ENCODE results near the gene SCNN1A.
"Not testable (repeated sequence)": the region's sequence is repeated elsewhere in the genome, so short reads cannot be mapped to it uniquely, and the experiment has no call there.

SCNN1A gene

GRCh38 chr12:6347367-6348338 is 27.7 kb downstream of the SCNN1A start:
- DNase-seq (ENCODE audit: low read depth in 2 of 2): no peak

GRCh38 chr12:6346942-6347341 is 28.4 kb downstream of the SCNN1A start:
- DNase-seq (ENCODE audit: low read depth in 2 of 2): no peak

- DNase-seq (ENCODE audit: low read depth in 2 of 2): no peak
These were observed 29.0 kb downstream of the SCNN1A start for GRCh38 chr12:6346235-6346832.

- no peak for DNase-seq (ENCODE audit: low read depth in 2 of 2)
These were observed 29.9 kb downstream of the SCNN1A start for GRCh38 chr12:6345319-6346091.

GRCh38 chr12:6344101-6344660 is 31.2 kb downstream of the SCNN1A start:
- DNase-seq (ENCODE audit: low read depth in 2 of 2): not testable (repeated sequence)

- no peak for DNase-seq (ENCODE audit: low read depth in 2 of 2)
These were observed 31.8 kb downstream of the SCNN1A start for GRCh38 chr12:6343518-6343917.

- no peak for DNase-seq (ENCODE audit: low read depth in 2 of 2)
These were observed 33.0 kb downstream of the SCNN1A start for GRCh38 chr12:6342140-6342889.

- no peak for DNase-seq (ENCODE audit: low read depth in 2 of 2)
These were observed 33.8 kb downstream of the SCNN1A start, which contains the start of gene TNFRSF1A for GRCh38 chr12:6341417-6342139. Gene TNFRSF1A, minus strand, starts transcription at chr12:6342076. Its CDS starts 262 bp downstream, at chr12:6341814.

- no peak for DNase-seq (ENCODE audit: low read depth in 2 of 2)
These were observed 34.5 kb downstream of the SCNN1A start for GRCh38 chr12:6340745-6341416.

- no peak for DNase-seq (ENCODE audit: low read depth in 2 of 2)
These were observed 35.2 kb downstream of the SCNN1A start for GRCh38 chr12:6340032-6340638.

GRCh38 chr12:6338955-6339354 is 36.4 kb downstream of the SCNN1A start:
- DNase-seq (ENCODE audit: low read depth in 2 of 2): no peak

GRCh38 chr12:6338536-6338935 is 36.8 kb downstream of the SCNN1A start:
- DNase-seq (ENCODE audit: low read depth in 2 of 2): not testable (repeated sequence)

- DNase-seq (ENCODE audit: low read depth in 2 of 2): no peak
These were observed 37.4 kb downstream of the SCNN1A start for GRCh38 chr12:6337958-6338433.

GRCh38 chr12:6336889-6337853 is 38.2 kb downstream of the SCNN1A start:
- DNase-seq (ENCODE audit: low read depth in 2 of 2): peak in 1 of 2 donors; percentile 48

- DNase-seq (ENCODE audit: low read depth in 2 of 2): no peak
These were observed 39.1 kb downstream of the SCNN1A start for GRCh38 chr12:6336079-6336888.

GRCh38 chr12:6335451-6336078 is 39.8 kb downstream of the SCNN1A start:
- peak; percentile 73 to 74 for DNase-seq (ENCODE audit: low read depth in 2 of 2)

Data from stimulated activated CD8-positive, alpha-beta memory T cell treated with anti-CD3 and anti-CD28 coated beads, Interleukin-7, amount 100 ng/mL, for 1 hour (primary cell).